HG03045 (cell line): ENCODE measurements around the gene EIF4A3.

Experiments
- ATAC-seq: cut with Tn5 transposase; IDR thresholded peaks from one replicate; pipeline ENCODE4 v1.9.1; 2021; ENCODE audit warnings: mild to moderate bottlenecking, moderate library complexity; ENCODE audit not compliant: unreplicated experiment

The EIF4A3 gene

DNA sequence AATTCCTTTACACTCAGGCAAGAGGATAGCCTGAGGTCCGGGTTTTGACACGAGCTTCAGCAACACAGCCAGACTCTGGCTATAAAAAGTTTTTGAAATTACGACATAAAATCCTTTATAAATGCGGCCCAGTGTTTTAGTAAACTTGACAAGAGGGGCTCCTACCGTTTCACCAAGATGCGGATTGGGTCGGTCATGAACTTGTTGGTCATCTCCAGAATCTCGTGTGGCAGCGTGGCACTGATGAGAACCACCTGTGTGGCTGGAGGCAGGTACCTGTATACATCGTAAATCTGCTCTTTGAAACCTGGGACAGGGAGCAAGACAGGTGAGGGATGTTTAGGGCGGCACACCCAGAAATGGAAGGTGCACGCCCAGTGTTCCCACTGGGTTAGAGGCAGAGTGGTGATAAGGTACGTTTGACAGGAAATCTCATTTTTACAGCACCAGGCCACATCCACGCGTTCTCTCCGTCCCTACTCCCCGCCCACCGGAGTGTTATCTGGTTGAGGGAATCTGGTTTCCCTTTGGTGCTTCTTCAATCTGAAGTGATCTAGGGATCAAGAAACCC lies 8.0 kb downstream of the EIF4A3 start:
- ATAC-seq, result no peak

- ATAC-seq, result no peak
Observed at GRCh38 chr17:80137131-80137530, 9.8 kb downstream of the EIF4A3 start.

DNA sequence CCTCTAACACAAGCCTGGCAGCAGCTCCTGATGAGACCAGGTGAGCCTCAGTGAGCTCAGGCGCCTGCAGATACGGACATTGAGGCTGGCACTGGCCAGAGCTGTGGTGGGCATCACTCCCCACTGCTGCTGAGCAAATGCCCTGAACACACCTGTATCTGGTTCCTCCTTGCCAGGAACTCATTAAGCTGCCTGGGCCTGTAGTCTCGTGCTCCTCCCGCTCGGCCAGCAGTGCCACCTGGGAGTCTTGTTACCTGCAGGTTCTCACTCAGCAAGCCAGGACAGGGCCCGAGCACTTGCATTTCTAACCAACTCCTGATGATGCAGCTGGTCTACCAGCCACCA lies 13.3 kb downstream of the EIF4A3 start:
- no peak for ATAC-seq

GRCh38 chr17:80132906-80133625 lies 13.9 kb downstream of the EIF4A3 start:
- ATAC-seq, result no peak

- ATAC-seq, result no peak
Observed at GRCh38 chr17:80130992-80131391, 15.9 kb downstream of the EIF4A3 start.

DNA sequence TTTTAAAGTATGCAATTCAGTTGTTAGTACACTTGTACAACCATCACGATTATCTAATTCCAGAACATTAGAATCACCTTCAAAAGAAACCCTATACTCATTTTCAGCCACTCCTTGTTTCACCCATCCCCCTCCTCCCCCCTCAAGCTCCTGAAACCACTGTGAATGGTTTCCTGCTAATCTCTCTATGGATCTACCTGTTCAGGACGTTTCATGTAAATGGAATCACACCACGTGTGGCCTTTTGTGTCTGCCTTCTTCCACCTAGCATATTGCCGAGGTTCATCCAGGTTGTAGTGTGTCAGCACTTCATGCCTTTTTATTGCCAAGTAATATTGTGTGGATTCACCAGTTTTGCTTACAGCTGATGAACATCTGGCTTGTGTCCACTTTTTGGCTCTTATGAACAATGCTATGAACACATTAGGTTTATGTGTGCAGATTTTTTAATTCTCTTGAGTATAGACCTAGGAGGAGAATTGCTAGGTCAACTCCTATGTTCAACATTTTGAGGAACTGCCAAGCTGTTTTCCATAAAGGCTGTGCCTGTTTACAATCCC lies 17.8 kb downstream of the EIF4A3 start:
- no peak for ATAC-seq

- ATAC-seq, result no peak
Observed at GRCh38 chr17:80126449-80126715, 20.5 kb downstream of the EIF4A3 start.

GRCh38 chr17:80125656-80126448 lies 21.1 kb downstream of the EIF4A3 start:
- no peak for ATAC-seq

- ATAC-seq, result no peak
Observed at GRCh38 chr17:80124351-80124981, 22.5 kb downstream of the EIF4A3 start.

GRCh38 chr17:80123791-80124190 lies 23.1 kb downstream of the EIF4A3 start:
- ATAC-seq, result no peak

DNA sequence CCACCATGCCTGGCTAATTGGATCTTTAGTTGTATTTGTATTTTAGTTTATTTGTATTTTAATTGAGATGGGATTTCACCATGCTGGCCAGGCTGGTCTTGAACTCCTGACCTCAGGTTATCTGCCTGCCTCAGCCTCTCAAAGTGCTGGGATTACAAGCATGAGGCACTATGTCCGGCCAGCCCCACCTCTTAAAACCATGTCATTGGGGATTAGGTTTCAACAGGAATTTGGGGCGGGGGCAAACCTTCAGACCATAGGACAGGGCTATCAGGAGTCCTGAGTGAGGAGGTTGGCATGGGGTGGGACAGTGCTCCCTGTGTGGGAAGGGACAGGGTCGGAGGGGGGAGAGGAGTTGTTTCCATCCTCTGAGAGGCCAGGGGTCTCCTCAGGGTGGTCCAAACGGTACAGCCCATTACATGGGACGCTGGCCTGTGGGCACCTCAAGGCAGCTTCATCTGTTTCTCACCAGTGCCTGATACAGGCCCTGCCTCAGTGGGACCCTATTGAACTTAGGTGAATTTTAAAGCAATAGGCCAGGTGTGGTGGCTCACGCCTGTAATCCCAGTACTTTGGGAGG lies 23.9 kb downstream of the EIF4A3 start:
- no peak for ATAC-seq

DNA sequence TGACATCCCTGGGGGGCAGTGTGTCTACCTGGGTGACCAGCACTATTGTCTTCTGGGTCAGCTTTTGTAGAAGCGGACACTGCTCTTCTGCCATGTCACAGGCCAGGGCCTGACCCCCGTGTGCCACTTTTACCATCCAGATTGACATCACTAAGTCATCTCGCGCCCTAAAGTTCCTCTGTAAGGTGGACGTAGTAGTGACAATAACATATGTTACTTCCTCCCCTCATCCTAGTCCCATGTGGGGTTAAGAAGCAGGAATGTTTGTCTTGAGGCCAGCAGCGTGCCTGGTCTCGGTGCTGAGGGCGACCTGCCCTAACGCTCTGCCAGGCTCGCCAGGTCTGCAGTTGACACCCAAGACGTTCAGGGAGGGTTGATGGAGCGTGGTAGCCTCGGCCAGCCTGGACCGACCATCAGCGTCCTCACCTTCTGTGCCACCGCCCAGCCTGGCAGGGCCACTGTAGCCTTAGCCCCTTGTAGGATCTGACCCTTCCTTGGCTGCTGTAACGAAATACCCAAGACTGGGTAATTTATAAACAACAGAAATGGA lies 24.8 kb downstream of the EIF4A3 start:
- no peak for ATAC-seq

GRCh38 chr17:80119839-80120238 lies 27.1 kb downstream of the EIF4A3 start:
- ATAC-seq, result no peak

DNA sequence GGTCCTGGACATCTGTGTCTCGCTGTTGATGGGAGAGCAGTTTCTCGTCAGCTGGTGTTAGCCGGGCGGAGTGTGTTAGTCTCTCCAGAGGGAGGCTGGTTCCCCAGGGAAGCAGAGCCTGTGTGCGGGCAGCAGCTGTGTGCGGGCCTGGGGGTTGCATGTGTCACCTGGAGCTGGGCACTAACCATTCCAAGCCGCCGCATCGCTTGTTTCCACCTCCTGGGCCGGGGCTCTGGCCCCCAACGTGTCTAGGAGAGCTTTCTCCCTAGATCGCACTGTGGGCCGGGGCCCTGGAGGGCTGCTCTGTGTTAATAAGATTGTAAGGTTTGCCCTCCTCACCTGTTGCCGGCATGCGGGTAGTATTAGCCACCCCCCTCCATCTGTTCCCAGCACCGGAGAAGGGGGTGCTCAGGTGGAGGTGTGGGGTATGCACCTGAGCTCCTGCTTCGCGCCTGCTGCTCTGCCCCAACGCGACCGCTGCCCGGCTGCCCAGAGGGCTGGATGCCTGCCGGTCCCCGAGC lies 27.6 kb downstream of the EIF4A3 start:
- no peak for ATAC-seq

GRCh38 chr17:80118601-80119270 lies 28.2 kb downstream of the EIF4A3 start:
- ATAC-seq, result no peak

- no peak for ATAC-seq
Observed at GRCh38 chr17:80117491-80118401, 29.2 kb downstream of the EIF4A3 start.

- ATAC-seq, result no peak
Observed at GRCh38 chr17:80116921-80117380, 30.0 kb downstream of the EIF4A3 start.

GRCh38 chr17:80116276-80116920 lies 30.5 kb downstream of the EIF4A3 start:
- no peak for ATAC-seq

DNA sequence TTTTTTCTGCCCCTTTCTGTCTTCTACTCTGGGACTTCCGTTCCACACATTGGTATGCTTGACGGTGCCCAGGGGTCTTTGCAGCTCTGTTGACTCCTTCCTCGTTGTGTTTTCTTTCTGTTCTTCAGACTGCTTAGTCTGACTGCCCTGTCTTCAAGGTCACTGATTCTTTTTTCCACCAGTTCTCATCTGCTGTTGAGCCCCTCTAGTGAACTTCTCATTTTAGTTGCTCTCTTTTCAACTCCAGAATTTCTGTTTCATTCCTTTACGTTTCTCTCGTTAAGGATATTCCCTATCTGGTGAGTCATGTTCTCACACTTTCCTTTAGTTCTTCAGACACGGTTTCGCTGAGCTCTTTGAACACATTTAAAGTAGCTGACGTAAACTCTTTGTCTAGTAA lies 31.8 kb downstream of the EIF4A3 start:
- no peak for ATAC-seq
